ENCODE data around the gene MSL3B.

Gene MSL3B

GRCh38 chr2:233849607-233850271, 18.4 kb downstream of the MSL3B start:
- no peak overlapping the region for H3K4me3 ChIP-seq (ENCODE audit: low read depth, low read length)
- no peak for TF ChIP-seq CTCF (IDR thresholded peaks at IDR 0.05; ENCODE audit: control insufficient read depth, extremely low read depth, insufficient read depth)
- no peak for DNase-seq (ENCODE audit: low read depth)

DNA sequence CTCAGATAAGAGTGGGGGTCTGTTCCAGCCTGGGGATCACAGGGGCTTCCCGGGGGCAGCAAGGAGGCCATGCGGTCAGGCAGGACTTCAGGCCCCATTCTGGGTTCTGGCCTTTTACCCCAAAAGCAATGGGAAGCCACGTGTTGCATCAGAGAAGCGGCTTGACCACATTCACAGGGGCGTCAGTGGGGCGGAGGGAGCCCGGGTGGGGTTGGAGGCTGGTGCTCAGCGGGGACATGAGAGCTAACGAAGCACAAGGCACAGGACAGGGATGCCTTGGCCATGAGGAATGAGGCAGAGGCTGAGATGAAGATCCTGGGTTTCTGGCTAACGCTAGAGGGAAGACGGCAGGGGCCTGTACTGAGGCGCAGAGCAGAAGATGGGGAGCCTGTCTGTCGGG, 19.9 kb downstream of the MSL3B start:
- TF ChIP-seq CTCF (IDR thresholded peaks at IDR 0.05; ENCODE audit: control insufficient read depth, extremely low read depth, insufficient read depth): no peak
- no peak for DNase-seq (ENCODE audit: low read depth)
- H3K4me3 ChIP-seq (ENCODE audit: low read depth, low read length): no peak overlapping the region

DNA sequence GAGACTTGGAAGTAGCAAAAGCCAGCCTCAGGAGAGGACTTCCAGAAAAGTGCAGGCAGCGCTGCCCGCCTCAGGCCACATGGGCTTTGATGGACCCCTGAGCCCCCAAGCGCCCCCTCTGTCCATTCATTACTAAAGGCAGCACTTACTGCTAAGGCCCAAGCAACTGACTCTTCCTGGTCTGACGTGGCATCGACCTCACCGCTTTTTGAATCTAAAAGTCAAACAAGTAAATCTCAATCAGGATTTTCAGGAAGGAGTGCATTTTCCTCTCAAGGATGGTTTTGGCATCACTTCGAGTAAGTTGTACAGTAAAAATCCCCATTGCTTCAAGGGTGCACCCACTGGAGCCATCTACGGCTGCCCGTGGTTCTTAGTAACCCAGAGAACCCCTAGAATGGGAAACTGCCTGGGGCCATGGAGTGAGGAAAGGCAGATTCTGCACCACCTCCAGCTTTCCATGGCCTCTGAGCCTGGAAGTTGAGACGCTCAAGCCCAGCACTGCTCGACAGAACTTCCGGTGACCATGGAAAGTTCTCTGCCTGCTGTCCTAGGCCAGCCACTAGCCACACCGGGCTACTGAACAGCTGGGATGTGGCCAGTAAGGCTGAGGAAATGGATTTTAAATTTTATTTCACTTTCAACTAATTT, 20.8 kb downstream of the MSL3B start:
- DNase-seq (ENCODE audit: low read depth): no peak
- TF ChIP-seq CTCF (IDR thresholded peaks at IDR 0.05; ENCODE audit: control insufficient read depth, extremely low read depth, insufficient read depth): no peak
- H3K4me3 ChIP-seq (ENCODE audit: low read depth, low read length): no peak overlapping the region

DNA sequence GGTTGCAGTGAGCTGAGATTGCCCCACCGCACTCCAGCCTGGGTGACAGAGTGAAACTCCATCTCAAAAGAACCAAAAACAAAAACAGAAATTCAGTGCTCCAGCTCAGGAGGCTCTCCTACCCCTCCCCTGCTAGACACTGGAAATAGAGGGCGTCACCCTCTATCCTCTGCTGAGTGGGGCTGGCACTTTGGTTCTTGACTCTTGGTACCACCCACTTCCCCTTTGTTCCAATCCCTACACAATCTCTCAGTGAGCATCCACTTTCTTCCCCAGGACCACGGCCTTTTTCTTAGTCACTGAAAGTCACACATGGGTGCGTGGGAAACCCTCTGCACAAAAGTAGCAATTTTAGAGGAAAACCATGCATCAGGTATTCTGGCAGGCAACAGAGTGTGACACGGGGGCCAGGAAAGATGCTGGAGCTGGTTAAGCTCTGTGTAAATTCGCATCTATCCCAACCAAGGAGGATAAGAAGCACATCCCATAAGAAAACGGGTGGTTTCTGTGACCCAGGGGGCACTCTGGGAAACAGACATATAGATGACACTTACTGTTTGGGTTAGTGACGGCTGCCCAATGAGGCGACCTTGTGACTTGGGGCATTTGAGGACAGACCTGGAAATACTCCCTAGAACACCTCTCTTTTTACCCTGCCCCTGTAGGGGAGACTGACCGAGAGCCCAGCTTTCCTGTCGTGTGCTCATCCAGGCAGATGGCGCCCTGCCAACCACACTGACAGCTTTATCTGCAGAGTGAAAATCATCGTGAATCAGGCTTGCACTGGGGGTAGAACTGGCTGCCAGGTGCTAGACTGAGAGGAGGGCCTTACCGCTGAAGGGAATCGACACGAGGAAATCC, 21.6 kb downstream of the MSL3B start:
- no peak for TF ChIP-seq CTCF (IDR thresholded peaks at IDR 0.05; ENCODE audit: control insufficient read depth, extremely low read depth, insufficient read depth)
- H3K4me3 ChIP-seq (ENCODE audit: low read depth, low read length): no peak overlapping the region
- no peak for DNase-seq (ENCODE audit: low read depth)

- TF ChIP-seq CTCF (IDR thresholded peaks at IDR 0.05; ENCODE audit: control insufficient read depth, extremely low read depth, insufficient read depth): no peak
- no peak for DNase-seq (ENCODE audit: low read depth)
- H3K4me3 ChIP-seq (ENCODE audit: low read depth, low read length): no peak overlapping the region
Observed at GRCh38 chr2:233845301-233846060, 22.7 kb downstream of the MSL3B start.

- no peak for DNase-seq (ENCODE audit: low read depth)
- TF ChIP-seq CTCF (IDR thresholded peaks at IDR 0.05; ENCODE audit: control insufficient read depth, extremely low read depth, insufficient read depth): no peak
- no peak overlapping the region for H3K4me3 ChIP-seq (ENCODE audit: low read depth, low read length)
Observed at GRCh38 chr2:233844836-233845235, 23.4 kb downstream of the MSL3B start.
